GM10266 (cell line): ENCODE data around the gene KRT39.

Source experiments
- DNase-seq: peaks from one replicate; pipeline ENCODE4 v3.0.0; 2012; ENCODE audit errors: extremely low spot score
- CTCF ChIP-seq: IDR thresholded peaks from 2 replicates; pipeline ENCODE4 v1.5.1; 2012; ENCODE audit warnings: mild to moderate bottlenecking, low read depth; ENCODE audit not compliant: control insufficient read depth, insufficient read depth; ENCODE audit errors: missing control alignments

Gene KRT39

GRCh38 chr17:40916366-40916765 lies 50.4 kb downstream of the KRT39 start:
- DNase-seq = no peak
- TF ChIP-seq CTCF = no peak

GRCh38 chr17:40915721-40916256 lies 51.0 kb downstream of the KRT39 start:
- TF ChIP-seq CTCF = no peak
- peak; percentile 44 for DNase-seq

GRCh38 chr17:40915199-40915661 lies 51.5 kb downstream of the KRT39 start:
- TF ChIP-seq CTCF = no peak
- peak; percentile 59 for DNase-seq

GRCh38 chr17:40914075-40914855 lies 52.5 kb downstream of the KRT39 start:
- DNase-seq = no peak
- no peak for TF ChIP-seq CTCF

GRCh38 chr17:40912486-40913210 lies 54.1 kb downstream of the KRT39 start:
- TF ChIP-seq CTCF = no peak

GRCh38 chr17:40910441-40910841 lies 56.3 kb downstream of the KRT39 start:
- no peak for DNase-seq
- TF ChIP-seq CTCF = no peak

More at GRCh38 chr17:40912486-40913210, 54.1 kb downstream of the KRT39 start:
- no peak for DNase-seq
